Keratinocyte (primary cell): Measurements from ENCODE around the gene SIAH2. TPM values are rescaled to one million over a fixed set of nuclear protein-coding genes. Genes with fewer than 3 reads are reported as not detected.

Source experiments
- DNase-seq: peaks from one replicate; pipeline ENCODE4 v3.0.0-alpha.2; 2011; ENCODE audit warnings: low read depth, missing footprints, low spot score
- FAIRE-seq: peaks from 2 replicates; lab custom pipeline; 2011; peaks lifted over from hg19 to GRCh38; lab: Jason Lieb, UNC
- H2AFZ ChIP-seq: 2 replicates; pipeline ENCODE4 v1.6.0; 2012; ENCODE audit warnings: low read length, control low read depth, inconsistent platforms; ENCODE audit not compliant: control insufficient read depth
- H3K27ac ChIP-seq: 2 replicates; pipeline ENCODE4 v1.5.1; 2011; ENCODE audit warnings: low read length; ENCODE audit not compliant: control insufficient read depth, insufficient read depth
- H3K27me3 ChIP-seq: 3 replicates; pipeline ENCODE4 v1.6.0; 2011; ENCODE audit warnings: low read length; ENCODE audit not compliant: control insufficient read depth, insufficient read depth; ENCODE audit errors: extremely low read depth
- H3K36me3 ChIP-seq, 2 experiments: 2 replicates in 1 of 2; 3 replicates in 1 of 2; pipeline ENCODE4 v1.5.1; 2011; ENCODE audit warnings: low read length in 2 of 2, mild to moderate bottlenecking in 1 of 2; ENCODE audit not compliant: control insufficient read depth in 2 of 2, insufficient read depth in 2 of 2; ENCODE audit errors: extremely low read depth in 1 of 2
- H3K4me1 ChIP-seq: 3 replicates; pipeline ENCODE4 v1.5.1; 2011; ENCODE audit warnings: low read length; ENCODE audit not compliant: control insufficient read depth, insufficient read depth; ENCODE audit errors: extremely low read depth
- H3K4me2 ChIP-seq: 3 replicates; pipeline ENCODE4 v1.6.0; 2011; ENCODE audit warnings: low read depth, low read length; ENCODE audit not compliant: control insufficient read depth, insufficient read depth; ENCODE audit errors: extremely low read depth
- H3K4me3 ChIP-seq, 3 experiments: fragments of 200-600 bp in 1 of 3; sonication (generic) in 1 of 3; 2 replicates in 2 of 3; 3 replicates in 1 of 3; pipeline ENCODE4 v1.5.1; 2011 to 2016; ENCODE audit warnings: low read length in 3 of 3, mild to moderate bottlenecking in 3 of 3, control low read depth in 2 of 3, inconsistent platforms in 1 of 3, low read depth in 1 of 3, mixed read lengths in 1 of 3, mixed run types in 1 of 3, moderate library complexity in 1 of 3; ENCODE audit not compliant: control insufficient read depth in 2 of 3, insufficient read depth in 2 of 3; ENCODE audit errors: extremely low read depth in 1 of 3
- H3K79me2 ChIP-seq: 2 replicates; pipeline ENCODE4 v1.6.0; 2012; ENCODE audit warnings: low read length; ENCODE audit not compliant: control insufficient read depth, insufficient read depth
- H3K9ac ChIP-seq: 3 replicates; pipeline ENCODE4 v1.6.0; 2011; ENCODE audit warnings: low read length; ENCODE audit not compliant: control insufficient read depth, insufficient read depth; ENCODE audit errors: extremely low read depth
- H3K9me1 ChIP-seq: 3 replicates; pipeline ENCODE4 v1.6.0; 2011; ENCODE audit warnings: low read length; ENCODE audit not compliant: control insufficient read depth, insufficient read depth; ENCODE audit errors: extremely low read depth
- H3K9me3 ChIP-seq: 2 replicates; pipeline ENCODE4 v1.5.1; 2012; ENCODE audit warnings: low read depth, low read length; ENCODE audit not compliant: control insufficient read depth
- H4K20me1 ChIP-seq: 3 replicates; pipeline ENCODE4 v1.6.0; 2011; ENCODE audit warnings: low read length; ENCODE audit not compliant: control insufficient read depth, insufficient read depth; ENCODE audit errors: extremely low read depth
- CTCF ChIP-seq, 3 experiments: IDR thresholded peaks in 1 of 3; conservative IDR thresholded peaks in 1 of 3; optimal IDR thresholded peaks in 1 of 3; 2 replicates in 2 of 3; 3 replicates in 1 of 3; pipeline versions ENCODE3 to v1.5.1; 2011; ENCODE audit warnings: low read length in 3 of 3, mild to moderate bottlenecking in 3 of 3, moderate library complexity in 2 of 3, control low read depth in 1 of 3, inconsistent platforms in 1 of 3; ENCODE audit not compliant: insufficient read depth in 2 of 3; ENCODE audit errors: extremely low read depth in 1 of 3
- EZH2 ChIP-seq: IDR thresholded peaks from one replicate; pipeline ENCODE4 v1.6.1; 2012; ENCODE audit warnings: inconsistent platforms, mild to moderate bottlenecking, low read length, moderate library complexity
- dilution Hi-C: fragments of 300-500 bp; cut with MboI; formaldehyde crosslinking; loops from one replicate; pipeline ENCODE4 v1.7.0; 2020; ENCODE audit warnings: low sequenced_read_pairs; ENCODE audit not compliant: extremely low pct_ligation_motif_present
- polyA plus RNA-seq, 5 experiments: library from polyadenylated mRNA; depleted of rRNA in 3 of 5; stranded (reverse) in 3 of 5; stranded (forward) in 1 of 5; unstranded in 1 of 5; fragments of >200 nt; gene quantifications; 1 replicate in 1 of 5; 2 replicates in 3 of 5; 3 replicates in 1 of 5; pipeline versions ENCODE4 v1.2.1 to v1.2.3, GENCODE V29; 2011 to 2012; ENCODE audit warnings: missing spikeins in 2 of 5, low read depth in 1 of 5, low replicate concordance in 1 of 5

SIAH2 gene
- polyA plus RNA-seq, 1 donor (not counting 4 experiments of a cell fraction or from before 2014, with no cell fraction given) = 44.8 TPM

GRCh38 chr3:150765949-150766720, 3.2 kb upstream of the SIAH2 start:
- H3K4me1 ChIP-seq = peaks cover 18% of the 10 kb centered on the region
- no peaks in the 10 kb centered on the region for H3K9me1 ChIP-seq
- H3K79me2 ChIP-seq = peaks cover 14% of the 10 kb centered on the region
- dilution Hi-C loops = no loop called here
- H3K9me3 ChIP-seq = no peaks in the 10 kb centered on the region
- DNase-seq (no peak), FAIRE-seq (no peak)
- no peak overlapping the region for H2AFZ ChIP-seq
- no peak overlapping the region for H3K9ac ChIP-seq
- TF ChIP-seq EZH2 (no peak), CTCF (optimal IDR thresholded peaks at IDR 0.05 in 1 of 3, IDR thresholded peaks at IDR 0.05 in 1 of 3, conservative IDR thresholded peaks at IDR 0.05 in 1 of 3; ENCODE audit: extremely low read depth in 1 of 3, insufficient read depth in 2 of 3, low read length in 3 of 3) (no peak)
- no peak overlapping the region for H3K27ac ChIP-seq
- peaks cover 2% of the 10 kb centered on the region for H4K20me1 ChIP-seq
- no peaks in the 10 kb centered on the region for H3K27me3 ChIP-seq
- H3K4me3 ChIP-seq = no peak overlapping the region
- peaks cover 0 to 5% of the 10 kb centered on the region in 2 experiments for H3K36me3 ChIP-seq
- H3K4me2 ChIP-seq = no peak overlapping the region

GRCh38 chr3:150764967-150765366, 2.0 kb upstream of the SIAH2 start:
- Histone ChIP-seq H2AFZ (no peak overlapping the region), H3K27ac (no peak overlapping the region), H3K4me3 (no peak overlapping the region), H3K79me2 (peaks cover 25% of the 10 kb centered on the region), H3K9me3 (no peaks in the 10 kb centered on the region), H3K36me3 (peaks cover 2 to 10% of the 10 kb centered on the region in 2 experiments), H4K20me1 (peaks cover 2% of the 10 kb centered on the region), H3K4me2 (no peak overlapping the region), H3K9ac (no peak overlapping the region), H3K4me1 (peaks cover 29% of the 10 kb centered on the region), H3K9me1 (no peaks in the 10 kb centered on the region), H3K27me3 (no peaks in the 10 kb centered on the region)
- no peak for TF ChIP-seq CTCF (optimal IDR thresholded peaks at IDR 0.05 in 1 of 3, IDR thresholded peaks at IDR 0.05 in 1 of 3, conservative IDR thresholded peaks at IDR 0.05 in 1 of 3; ENCODE audit: extremely low read depth in 1 of 3, insufficient read depth in 2 of 3, low read length in 3 of 3)
- no peak for TF ChIP-seq EZH2
- FAIRE-seq = no peak
- no peak for DNase-seq
- dilution Hi-C loops = no loop called here
